Breast epithelium (tissue), 4 donors: ENCODE results near the gene ZHX3. TPM values are rescaled to one million over a fixed set of nuclear protein-coding genes. Genes with fewer than 3 reads are reported as not detected.

Experiments
- DNase-seq, 2 donors: peaks; one replicate each; pipeline ENCODE4 v3.0.0-alpha.2; 2019; ENCODE audit warnings: low spot score in 2 of 2
- H3K27ac ChIP-seq, 2 donors: fragments of 200-600 bp; sonication (generic) in 1 of 2; one replicate each; pipeline ENCODE4 v1.5.1; 2016 to 2019; ENCODE audit warnings: mild to moderate bottlenecking in 1 of 2
- H3K27me3 ChIP-seq, 2 donors: fragments of 200-600 bp; sonication (generic) in 1 of 2; one replicate each; pipeline versions ENCODE4 v1.5.1 to v1.6.0; 2017 to 2019; ENCODE audit warnings: control low read depth in 1 of 2, mild to moderate bottlenecking in 1 of 2
- H3K36me3 ChIP-seq: fragments of 200-600 bp; one replicate; pipeline ENCODE4 v1.5.1; 2019
- H3K4me1 ChIP-seq, 2 donors: fragments of 200-600 bp; sonication (generic); one replicate each; pipeline ENCODE4 v1.5.1; 2016 to 2019; ENCODE audit warnings: control low read depth in 1 of 2
- H3K4me3 ChIP-seq, 3 donors: fragments of 200-600 bp; sonication (generic); 1 replicate in 2 of 3; 2 replicates in 1 of 3; pipeline ENCODE4 v1.5.1; 2016 to 2019; ENCODE audit warnings: mild to moderate bottlenecking in 3 of 3, moderate library complexity in 2 of 3
- H3K9me3 ChIP-seq, 2 donors: fragments of 200-600 bp; sonication (generic) in 1 of 2; one replicate each; pipeline ENCODE4 v1.5.1; 2016 to 2019; ENCODE audit warnings: control low read depth in 1 of 2
- CTCF ChIP-seq, 3 donors: fragments of 450-650 bp; IDR thresholded peaks; one replicate each; pipeline ENCODE4 v1.5.1; 2016 to 2017; ENCODE audit warnings: antibody characterized with exemption in 3 of 3, mild to moderate bottlenecking in 3 of 3, moderate library complexity in 3 of 3
- POLR2A ChIP-seq: fragments of 450-650 bp; IDR thresholded peaks from one replicate; pipeline ENCODE4 v1.6.1; 2016; ENCODE audit warnings: antibody characterized with exemption, mild to moderate bottlenecking, moderate library complexity
- POLR2AphosphoS5 ChIP-seq, 3 donors: sonication (generic); formaldehyde crosslinking; IDR thresholded peaks; one replicate each; pipeline ENCODE4 v1.6.1; 2017; ENCODE audit warnings: antibody characterized with exemption in 3 of 3
- intact Hi-C: fragments of 100-400 bp; cut with DNase I; formaldehyde crosslinking; loops from one replicate; pipeline ENCODE4 v1.15.1; 2023; ENCODE audit warnings: low total_unique reads
- total RNA-seq, 3 donors: library from RNA; depleted of rRNA; stranded (reverse); fragments of >200 nt; gene quantifications; one replicate each; pipeline ENCODE4 v1.1.0, GENCODE V29; 2016

The ZHX3 gene
- total RNA-seq, 3 donors from 2014 or later, result 34.4 to 35.7 (median 34.6) TPM

GRCh38 chr20:41349943-41350342 lies 32.4 kb upstream of the ZHX3 start:
- no peak overlapping the region for H3K27ac ChIP-seq
- DNase-seq, result no peak
- H3K4me3 ChIP-seq, result no peak overlapping the region
- H3K27me3 ChIP-seq, result no peaks in the 10 kb centered on the region
- no peak for TF ChIP-seq CTCF (IDR thresholded peaks at IDR 0.05)
- TF ChIP-seq POLR2AphosphoS5 (IDR thresholded peaks at IDR 0.05), result no peak
- no peak for TF ChIP-seq POLR2A
- H3K9me3 ChIP-seq, result no peaks in the 10 kb centered on the region
- H3K4me1 ChIP-seq, result no peaks in the 10 kb centered on the region
- H3K36me3 ChIP-seq, result peaks cover 11% of the 10 kb centered on the region
- intact Hi-C loops, result loop anchor here (10.0 kb wide), 1 partner anchor 65 kb away; no protein-coding TSS in a partner anchor

GRCh38 chr20:41349266-41349665 lies 31.7 kb upstream of the ZHX3 start:
- Histone ChIP-seq H3K36me3 (peaks cover 11% of the 10 kb centered on the region), H3K9me3 (no peaks in the 10 kb centered on the region), H3K4me1 (peaks cover 0 to 2% of the 10 kb centered on the region in 2 donors), H3K4me3 (no peak overlapping the region), H3K27ac (no peak overlapping the region), H3K27me3 (no peaks in the 10 kb centered on the region)
- TF ChIP-seq POLR2A, result no peak
- TF ChIP-seq CTCF (IDR thresholded peaks at IDR 0.05), result no peak
- no peak for TF ChIP-seq POLR2AphosphoS5 (IDR thresholded peaks at IDR 0.05)
- intact Hi-C loops, result loop anchor here (10.0 kb wide), 1 partner anchor 66 kb away; no protein-coding TSS in a partner anchor
- no peak for DNase-seq

GRCh38 chr20:41348430-41349172 lies 31.1 kb upstream of the ZHX3 start:
- H3K4me3 ChIP-seq, result no peak overlapping the region
- H3K9me3 ChIP-seq, result no peaks in the 10 kb centered on the region
- intact Hi-C loops, result loop anchor here (10.0 kb wide), 1 partner anchor 66 kb away; no protein-coding TSS in a partner anchor
- TF ChIP-seq POLR2AphosphoS5 (IDR thresholded peaks at IDR 0.05) (no peak), POLR2A (no peak), CTCF (IDR thresholded peaks at IDR 0.05) (no peak)
- no peak overlapping the region for H3K27ac ChIP-seq
- H3K36me3 ChIP-seq, result peaks cover 11% of the 10 kb centered on the region
- no peak for DNase-seq
- peaks cover 0 to 5% of the 10 kb centered on the region in 2 donors for H3K4me1 ChIP-seq
- H3K27me3 ChIP-seq, result no peaks in the 10 kb centered on the region

- TF ChIP-seq POLR2A (no peak), POLR2AphosphoS5 (IDR thresholded peaks at IDR 0.05) (no peak), CTCF (IDR thresholded peaks at IDR 0.05) (no peak)
- Histone ChIP-seq H3K36me3 (peaks cover 11% of the 10 kb centered on the region), H3K27ac (no peak overlapping the region), H3K27me3 (no peaks in the 10 kb centered on the region), H3K4me3 (no peak overlapping the region), H3K9me3 (no peaks in the 10 kb centered on the region), H3K4me1 (peaks cover 0 to 5% of the 10 kb centered on the region in 2 donors)
- intact Hi-C loops, result loop anchor here (10.0 kb wide), 1 partner anchor 67 kb away; no protein-coding TSS in a partner anchor
- DNase-seq, result no peak
Measured at GRCh38 chr20:41347523-41348429, 30.2 kb upstream of the ZHX3 start.
